Measurements from ENCODE around the gene BANP.

The BANP gene

DNA sequence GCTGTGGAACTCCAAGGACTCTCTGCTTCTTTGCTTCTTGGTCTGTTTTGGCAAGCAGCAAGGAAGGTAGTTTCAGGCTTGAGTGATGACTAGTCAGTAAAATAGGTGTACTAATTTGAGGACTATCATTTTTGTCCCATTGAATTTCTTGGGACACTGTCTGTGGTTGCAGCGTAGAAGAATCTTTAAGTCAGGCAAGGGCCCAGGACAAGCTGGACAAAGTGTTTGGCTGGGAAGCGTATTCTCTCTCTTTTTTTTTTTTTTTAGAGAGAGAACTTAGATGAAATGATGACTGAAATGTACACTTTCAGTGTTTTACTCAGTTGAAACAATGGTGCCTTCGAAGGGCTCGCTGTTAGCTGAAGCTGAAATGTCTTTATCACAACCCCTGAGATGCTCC is 105.0 kb downstream of the BANP start:
- no peak for DNase-seq

DNA sequence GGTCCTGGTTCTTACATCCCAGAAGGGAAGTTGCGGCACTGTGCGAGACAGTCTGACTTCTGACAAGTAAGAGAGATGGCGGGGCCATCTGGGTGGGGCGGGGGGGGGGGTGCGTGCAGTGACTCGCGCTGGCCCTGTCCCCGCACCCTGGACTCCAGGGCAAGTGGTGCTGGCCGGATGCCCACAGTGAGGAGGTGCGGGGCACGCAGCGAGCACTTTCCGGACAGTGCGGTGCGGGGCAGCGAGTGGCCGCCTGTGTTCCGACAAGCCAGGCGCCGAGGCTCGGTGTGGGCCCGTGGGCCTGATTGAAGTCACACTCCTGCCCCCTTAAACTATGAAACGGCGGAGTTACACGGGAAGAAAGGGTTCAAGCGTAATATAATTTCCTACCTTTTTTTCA is 106.4 kb downstream of the BANP start:
- DNase-seq = no peak

DNA sequence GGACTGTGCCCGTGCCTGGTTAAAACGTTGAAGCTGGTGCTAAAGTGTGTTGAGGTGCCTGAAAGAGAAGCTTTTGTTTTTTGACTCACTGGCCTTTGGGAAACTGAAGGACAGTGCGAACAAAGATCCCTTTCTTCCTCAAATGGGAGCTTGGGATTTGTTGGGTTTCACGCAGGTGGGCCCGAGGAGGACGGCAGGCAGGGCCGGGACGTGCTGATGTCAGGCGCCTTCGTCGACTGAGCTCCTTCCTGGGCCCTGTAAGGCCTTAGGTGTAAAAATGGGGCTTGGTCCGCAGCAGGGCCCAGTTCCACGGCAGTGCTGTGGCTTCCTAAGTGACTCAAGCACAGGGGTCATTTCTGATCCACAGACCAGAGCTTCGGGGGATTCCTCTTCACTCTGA is 106.9 kb downstream of the BANP start:
- no peak for DNase-seq

DNA sequence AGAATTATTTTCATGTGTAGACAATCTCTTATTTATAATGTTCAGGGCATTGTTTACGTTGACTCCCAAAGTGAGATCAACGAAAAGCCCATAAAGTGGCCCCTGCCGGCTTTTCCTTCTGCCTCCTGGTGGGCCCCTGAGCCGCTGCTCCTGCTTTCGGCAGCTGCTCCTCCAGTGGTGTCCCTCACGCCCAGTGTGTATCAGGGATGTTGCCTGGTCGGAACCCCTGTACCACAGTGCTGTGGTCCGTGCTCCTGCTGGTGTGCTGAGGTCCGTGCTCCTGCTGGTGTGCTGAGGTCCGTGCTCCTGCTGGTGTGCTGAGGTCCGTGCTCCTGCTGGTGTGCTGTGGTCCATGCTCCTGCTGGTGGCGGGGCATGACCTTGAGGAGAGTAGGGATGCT is 107.6 kb downstream of the BANP start:
- DNase-seq = no peak

DNA sequence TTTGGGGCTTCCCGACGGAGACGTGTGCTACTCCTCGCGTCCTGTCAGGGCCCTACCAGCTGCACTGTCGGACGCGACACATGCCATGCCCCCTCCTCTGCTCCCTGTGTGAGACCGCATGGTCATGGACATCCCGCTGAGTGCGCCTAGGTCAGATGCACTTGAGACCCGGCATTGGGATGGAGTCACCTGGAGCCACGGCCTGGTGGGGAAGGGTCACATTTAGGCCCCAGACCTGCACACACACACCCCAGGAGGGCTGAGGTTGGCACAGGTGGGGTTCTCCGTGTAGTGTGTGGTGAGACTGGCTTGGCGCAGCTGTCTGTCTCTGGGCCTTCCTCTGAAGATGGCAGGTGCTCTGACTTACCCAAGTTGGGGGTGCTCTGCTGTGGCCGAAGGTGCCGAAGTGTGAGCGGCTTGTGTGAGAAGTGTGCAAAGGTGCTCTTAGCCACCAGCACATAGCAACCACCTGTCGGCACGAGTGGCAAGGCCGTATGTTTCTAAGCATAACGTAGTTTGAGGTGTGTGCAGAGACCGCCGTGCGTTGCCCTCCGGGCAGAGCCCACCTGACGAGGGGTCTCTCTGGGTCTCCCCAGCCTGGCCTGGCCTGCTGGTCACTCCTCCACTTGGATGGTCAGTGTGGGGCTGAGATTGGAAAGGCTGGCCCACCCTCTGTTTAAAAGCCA is 108.6 kb downstream of the BANP start:
- no peak for DNase-seq

DNA sequence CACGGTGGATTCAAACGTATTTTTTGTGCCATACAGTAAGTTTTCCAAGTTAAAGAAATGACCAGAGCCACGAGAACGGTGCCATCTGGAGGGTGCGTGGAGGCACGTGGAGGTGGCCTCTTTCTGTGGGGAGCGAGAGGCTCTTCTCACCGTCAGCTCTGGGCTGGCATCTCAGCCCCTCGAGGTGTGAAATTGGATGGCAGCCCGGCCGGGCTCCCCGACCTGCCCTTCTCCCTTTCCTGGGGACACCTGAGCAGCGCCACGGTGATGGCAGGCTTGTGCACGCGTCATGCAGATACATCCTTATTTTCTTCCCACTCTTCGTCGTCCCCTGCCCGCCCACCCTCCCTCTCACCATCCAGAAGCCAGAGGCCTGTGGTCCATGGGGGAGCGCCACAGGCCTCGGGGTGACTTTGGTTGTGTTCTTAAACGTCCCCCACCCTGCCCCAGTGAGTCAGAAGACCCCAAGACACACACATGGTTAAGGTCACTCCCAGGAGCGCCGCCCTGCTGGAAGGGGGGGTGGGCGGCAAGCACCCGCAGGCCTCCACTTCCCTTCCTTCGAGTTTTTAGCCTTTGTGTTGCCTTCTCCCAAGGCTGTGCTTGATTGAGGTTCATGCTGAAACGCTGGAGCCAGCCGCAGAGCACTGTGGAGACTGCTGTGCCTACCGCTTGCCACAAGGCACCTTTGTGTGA is 109.4 kb downstream of the BANP start:
- no peak for DNase-seq

DNA sequence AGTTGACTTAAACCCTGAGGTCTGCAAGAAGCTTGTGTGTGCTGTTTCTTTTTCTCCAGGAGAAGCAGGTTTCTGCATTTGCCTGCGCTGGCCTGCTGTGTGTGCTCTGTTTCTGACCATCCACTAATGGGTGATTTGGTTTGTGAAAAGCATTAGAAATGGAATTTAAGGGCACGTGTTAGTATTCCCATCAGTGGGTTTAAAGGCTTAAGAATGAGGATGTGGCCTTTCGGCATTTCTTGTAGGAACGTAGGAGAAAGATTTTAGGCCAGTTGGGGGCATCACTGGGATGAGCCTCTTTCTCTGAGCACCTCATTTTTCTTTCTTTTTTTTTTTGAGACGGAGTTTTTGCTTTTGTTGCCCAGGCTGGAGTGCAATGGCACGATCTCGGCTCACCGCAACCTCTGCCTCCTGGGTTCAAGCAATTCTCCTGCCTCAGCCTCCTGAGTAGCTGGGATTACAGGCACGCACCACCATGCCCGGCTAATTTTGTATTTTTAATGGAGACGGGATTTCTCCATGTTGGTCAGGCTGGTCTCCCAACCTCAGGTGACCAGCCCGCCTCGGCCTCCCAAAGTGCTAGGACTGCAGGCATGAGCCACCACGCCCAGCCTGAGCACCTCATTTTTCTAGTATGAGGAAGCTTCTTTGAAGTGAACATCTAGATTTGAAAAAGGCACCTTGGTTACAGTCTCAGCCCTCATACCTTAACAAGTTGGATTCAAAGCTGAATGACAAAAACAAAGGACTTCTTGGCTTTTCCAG is 110.3 kb downstream of the BANP start:
- DNase-seq = no peak

DNA sequence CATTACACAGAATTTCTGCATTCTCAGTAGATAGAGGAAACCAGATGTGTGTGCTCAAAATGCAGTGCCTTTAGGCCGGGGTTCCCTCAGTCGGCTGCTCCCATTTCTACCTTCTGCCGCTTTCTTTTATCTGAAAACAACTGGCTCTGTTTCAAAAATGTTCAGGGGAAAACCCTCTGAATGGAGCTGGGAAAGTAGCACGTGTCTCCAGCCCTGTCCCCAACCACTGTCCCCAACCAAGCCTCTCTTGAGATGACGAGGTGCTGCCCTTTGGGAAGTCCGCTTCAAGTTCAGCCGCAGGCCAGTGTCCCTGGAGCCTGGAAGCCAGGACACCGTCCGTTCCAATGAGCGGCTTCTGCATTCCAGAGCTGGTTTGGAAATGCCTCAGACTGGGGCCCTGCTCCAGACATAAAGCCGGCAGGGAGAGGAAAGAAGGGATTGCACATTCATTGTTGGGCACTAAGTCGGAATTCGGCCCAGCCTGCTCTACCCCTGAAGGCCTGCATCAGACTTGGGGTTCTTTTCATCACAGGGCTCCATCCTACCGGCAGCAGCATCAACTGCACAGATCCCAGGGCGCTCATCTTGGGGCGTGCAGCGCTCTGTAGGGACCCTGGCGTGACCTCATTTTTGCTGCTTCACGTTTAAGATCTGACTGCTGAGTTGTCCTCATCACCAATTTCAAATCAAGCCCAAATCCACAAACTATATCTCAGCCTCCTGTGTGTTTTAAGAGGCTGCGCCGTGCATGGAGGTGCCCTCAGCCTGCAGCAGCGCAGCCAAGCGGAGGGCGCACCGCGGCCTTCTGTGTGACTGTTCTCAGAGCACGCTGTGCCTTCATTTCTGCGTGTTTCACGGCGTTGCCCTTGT is 111.3 kb downstream of the BANP start:
- DNase-seq = no peak

DNA sequence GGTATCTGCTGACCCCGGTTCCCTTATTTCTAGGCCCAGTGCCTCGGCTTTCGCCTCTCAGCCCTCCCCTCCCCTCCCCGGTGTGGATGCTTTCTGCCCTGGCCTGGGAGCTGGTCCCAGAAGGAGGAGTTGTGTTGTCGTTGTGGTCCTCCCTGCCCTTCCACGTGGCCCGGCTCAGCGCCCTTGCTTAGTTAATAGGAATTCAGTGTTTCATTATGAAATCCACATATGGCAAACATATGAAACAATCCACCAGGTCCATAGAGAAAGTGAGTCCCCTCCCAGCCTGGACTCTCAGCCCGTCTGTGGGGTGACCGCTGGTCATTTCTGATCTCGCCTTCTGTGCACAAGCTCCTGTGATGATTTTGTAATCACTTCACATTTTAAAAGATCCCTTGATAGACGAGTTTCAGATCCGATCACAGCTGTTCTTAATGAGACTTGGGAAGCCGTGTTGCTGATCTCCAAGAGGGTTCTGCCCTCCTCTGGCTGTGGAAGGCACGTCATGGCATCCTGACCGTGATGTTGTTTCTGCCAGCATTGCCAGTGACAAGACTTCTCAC is 112.1 kb downstream of the BANP start:
- peak; percentile 38 for DNase-seq

DNA sequence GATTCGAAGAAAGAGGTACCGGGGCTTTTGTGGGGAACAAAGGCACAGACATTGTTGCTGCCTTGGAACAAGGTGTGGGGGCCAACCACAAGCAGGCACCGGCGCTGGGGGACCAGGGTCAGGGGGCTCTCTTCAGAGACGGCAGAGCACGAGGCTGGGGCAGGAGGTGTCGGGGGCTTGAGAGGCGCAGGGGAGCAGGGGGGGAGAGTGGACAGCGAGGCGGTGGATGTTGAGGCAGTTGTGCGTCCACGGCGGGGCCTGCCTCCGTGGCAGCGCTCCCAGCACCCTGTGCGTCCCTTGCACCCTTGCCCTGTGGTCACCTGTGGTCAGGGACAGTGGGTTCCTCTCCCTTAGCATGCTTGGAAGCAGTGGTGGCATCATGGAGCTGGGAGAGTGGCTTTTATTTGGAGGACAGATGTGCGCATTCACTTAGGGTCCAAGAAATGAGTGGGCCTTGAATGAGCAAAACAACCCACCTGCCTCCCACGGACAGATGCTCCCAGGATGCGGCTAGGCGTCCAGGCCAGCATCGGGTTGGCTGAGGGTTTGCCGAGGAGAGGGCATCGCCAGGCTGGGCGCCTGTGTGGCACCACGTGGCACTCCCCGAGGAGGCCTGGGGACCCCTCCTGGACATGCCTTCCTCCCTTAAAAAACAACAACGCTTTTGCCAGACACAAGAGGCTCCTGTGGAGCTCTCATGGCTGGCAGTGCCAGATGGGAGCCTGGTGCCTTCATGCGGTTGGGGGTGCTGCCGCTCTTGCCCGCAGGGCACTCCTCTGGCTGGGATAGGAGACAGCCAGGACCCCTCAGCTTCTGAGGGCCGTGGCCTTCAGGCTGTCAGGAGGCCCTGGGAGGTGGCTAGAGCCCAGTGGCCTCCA is 113.0 kb downstream of the BANP start:
- no peak for DNase-seq

DNA sequence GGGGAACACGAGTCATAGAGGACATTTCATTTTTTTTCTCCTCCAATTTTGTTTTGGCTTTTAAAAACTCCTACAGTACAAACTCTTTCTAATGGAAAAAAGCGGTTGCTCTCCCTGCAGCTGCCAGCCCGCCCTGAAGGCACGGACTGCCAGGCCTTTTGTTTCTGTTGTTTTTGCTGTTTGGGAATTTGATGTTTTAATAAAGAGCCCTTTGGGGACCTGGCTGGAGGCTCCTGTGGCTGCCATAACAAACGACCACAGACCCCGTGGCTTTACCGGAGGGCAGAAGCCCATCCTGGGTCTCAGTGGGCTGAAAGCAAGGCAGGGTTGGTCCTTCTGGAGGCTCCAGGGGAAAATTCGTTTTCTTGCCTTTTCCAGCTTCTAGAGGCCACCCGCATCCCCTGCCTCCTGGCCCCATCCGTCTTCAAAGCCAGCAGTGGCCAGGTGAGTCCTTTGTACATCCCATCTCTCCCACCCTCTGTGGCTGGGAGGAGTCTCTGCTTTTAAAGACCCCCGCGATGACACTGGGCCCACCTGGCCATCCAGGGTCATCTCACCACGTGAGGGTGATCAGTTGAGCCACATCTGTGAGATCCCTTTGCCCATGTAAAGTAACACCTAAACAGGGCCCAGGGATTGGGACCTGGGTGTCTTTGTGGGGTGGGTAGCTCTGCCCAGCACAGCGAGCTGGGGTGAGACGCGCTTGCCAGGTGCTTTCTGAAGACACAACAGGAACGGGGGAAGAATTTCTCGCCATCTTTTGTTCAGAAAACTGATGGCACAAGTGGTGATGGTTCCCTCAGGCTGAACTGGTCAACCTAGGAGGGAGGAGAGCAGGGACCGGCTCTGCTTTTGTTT is 113.9 kb downstream of the BANP start:
- no peak for DNase-seq

DNA sequence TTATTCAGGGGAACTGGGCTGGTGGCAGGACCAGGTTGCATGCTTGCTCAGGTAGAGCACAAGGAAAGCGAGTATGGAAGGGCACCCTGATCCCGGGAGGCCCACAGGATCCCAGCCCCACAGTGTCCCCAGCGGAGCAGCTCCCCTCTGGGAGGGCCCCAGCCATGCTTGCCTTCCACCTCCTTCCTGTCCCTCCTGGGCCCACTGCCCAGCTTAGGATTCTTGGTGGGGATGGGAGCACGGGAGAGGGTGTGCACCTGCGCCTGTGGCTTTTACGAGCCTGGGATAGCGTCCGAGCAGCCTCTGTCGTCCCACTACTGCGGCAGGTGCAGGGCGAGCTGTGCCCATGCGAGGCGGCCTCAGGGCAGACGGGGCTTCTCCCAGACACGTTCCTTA is 114.5 kb downstream of the BANP start:
- no peak for DNase-seq

DNA sequence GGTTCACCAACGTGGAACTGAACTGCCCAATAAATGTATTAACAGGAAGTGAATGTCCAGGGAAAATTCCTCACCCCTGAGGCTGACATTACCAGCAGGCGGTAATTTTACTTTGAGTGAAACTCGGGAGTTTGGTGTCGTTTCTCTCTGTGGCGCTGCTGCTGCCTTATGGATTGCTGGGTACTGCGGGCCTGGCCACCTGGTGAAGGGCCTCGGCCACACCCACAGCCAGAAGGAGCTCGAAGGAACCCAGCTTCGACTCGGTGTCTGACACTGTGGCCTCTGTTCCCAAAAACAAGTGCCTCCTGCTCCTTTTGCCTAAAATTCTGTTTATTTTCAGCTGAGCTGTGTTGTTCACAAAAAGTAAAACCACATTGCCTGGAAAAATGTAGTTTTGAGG is 115.0 kb downstream of the BANP start:
- DNase-seq = no peak

DNA sequence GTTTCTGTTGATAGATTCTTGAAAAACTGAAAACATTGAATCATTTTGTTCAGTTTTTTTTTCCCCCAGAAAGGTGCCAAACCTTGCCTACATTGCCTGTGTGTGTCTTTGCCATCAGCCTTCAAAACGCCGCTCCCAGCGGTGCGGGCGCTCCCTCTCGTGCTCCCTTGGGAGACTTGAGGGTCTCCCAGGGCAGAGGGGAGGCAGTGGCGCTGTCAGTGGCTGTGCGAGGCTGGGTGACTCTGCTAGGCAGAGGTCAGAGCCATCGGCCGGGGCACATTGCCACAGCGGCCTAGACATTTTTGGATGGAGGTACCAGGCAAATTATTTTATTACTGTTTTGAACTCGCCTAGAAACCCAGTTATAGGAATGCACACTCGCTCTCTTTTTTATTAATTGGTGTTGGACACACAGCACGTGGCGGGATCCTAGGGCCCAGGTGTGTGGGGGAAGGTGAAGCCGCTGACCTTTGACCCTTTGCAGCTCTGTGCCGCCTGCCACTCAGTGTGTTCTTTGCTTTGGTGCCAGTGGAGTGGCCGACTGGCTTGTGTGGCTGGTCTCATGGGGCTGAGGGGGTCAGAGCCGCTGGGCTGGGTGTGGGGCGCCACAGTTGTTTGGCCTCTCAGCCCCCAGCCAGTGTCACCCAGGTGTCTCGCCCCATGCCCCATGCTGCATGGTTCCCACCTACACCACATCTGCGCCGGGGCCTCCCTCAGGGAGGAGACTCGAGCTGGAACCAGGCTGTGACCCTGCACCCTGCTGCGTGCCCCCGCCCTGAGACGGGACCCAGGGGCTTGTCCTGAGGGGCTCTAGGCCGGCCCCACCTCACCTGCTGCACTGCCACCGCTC is 115.7 kb downstream of the BANP start:
- DNase-seq = no peak

DNA sequence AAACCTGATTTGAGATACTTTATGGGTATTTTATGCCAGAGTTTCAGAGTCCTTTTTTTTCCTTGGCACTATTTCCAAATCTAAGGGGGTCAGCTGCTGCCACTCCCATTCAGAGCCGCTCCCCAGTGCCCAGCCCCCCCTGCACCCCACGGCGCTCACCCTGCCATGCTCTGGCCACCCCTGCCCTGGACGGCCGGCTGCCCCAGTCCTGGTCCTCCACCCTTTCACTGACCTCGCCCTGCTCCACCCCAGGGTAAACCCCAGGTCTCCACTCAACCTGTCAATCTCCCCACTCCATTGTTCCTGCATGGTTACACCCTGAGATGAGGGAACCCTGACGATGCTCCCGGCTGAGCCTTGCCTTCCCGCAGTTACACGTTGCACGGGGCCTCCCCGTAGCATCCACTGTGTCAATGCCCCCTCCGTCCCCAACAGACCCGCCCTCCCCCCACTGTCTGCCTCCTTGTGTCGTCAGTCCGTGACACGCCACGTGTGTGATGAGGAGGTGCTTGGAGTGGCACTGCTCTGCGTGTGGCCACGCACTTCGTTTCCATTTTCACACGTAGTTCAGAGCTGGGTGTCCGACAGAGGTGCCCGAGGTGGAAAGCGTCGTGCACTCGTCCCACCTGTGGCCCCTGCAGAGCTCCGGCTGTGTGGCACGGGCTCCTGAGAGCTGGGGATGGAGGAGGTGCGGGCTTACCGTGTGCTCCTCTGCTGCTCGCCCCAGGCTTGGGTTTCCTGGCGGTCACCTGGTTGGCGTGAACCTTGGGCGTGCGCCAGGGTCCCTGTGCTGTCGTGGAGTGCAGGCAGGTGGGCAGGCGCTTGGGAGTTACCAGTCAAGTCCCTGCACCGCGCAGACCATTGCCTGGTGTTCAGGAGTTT is 116.5 kb downstream of the BANP start:
- DNase-seq = no peak

DNA sequence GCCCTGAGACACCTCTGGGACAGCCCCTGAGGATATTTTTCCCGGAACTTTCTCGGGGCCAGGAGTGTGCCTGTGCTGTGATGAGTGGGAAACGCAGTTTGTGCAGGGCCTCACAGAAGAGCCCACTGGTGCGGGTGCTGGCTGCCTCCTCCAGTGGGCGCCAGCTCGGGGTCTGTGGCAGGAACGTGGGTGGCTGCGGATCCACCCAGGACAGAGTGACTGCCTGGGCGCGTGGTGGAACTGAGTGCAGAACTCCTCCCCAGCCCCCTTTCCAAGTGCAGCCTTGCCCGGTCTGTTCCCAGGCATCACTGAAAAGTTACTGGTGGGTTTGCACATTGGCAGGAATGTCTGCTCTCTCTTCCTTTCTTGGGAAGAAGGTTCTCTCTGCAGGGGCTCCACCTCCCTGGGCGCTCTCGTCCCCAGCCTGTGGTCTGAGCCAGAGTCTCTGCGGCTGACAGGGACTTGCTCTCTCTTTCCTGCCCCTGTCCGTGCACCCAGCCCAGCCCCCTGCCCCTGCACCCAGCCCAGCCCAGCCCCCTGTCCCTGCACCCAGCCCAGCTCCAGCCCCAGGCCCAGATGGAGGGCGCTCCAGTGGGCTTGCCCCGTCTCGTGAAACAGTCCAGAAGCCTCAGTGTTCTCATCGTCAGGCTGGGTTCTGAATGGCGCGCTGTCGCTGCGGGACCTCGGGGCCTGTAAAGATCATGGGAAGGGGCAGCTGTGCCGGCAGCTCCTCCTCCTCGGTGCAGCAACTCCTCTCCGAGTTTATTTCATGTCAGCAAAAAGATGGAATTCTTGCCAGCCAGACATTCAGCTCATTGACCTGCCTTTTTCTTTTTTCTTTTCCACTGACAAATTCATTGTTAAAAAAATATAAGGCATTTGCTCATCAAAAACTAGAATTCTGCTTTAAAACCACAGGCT is 117.5 kb downstream of the BANP start:
- no peak for DNase-seq

DNA sequence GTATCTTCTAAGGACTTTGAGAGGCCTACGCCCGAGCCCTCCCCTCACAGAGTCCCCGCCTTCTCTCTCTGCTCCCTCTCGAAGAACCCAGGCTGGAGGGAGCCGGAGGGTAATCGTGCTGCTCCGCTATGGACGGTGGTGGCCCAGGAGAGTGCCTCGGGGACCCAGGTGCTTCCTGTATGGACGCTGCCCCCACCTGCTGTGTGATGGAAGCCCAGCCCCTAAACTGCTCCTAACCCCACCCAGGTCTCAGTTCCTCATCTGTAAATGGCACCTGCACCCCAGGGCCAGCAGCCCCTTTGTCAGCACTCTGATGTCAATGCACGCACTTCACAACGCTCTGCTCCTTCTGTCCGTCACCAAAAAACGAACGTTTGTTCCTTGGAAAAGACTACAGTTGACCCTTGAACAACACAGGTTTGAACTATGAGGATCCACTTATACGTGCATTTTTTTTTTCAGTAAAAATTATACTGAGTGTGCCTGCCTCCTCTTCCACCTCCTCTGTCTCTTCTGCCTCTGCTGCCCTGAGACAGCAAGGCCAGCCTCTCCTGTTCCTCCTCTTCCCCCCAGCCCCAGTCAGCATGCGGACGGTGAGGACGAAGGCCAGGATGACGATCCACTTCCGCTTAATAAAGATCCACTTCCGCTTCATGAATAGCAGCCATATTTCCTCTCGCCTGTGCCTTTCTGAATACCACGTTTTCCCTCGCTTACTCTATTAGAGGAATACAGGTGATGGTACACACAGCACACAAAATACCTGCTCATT is 118.3 kb downstream of the BANP start:
- no peak for DNase-seq

All from midbrain (tissue), 1 donor.